ENCODE measurements around the gene TNFRSF11A. TPM values are rescaled to one million over a fixed set of nuclear protein-coding genes. Genes with fewer than 3 reads are reported as not detected.

The TNFRSF11A gene
- total RNA-seq (10 to 100 TPM in 3 of 7 donors, 1 to 10 TPM in 4; 1.5 to 11.8 (median 6.4) TPM), polyA plus RNA-seq (under 1 TPM; 0.29 to 0.57 (median 0.32) TPM)
- long read RNA-seq, donor 1 = 0 reads
- long read RNA-seq, donor 2, full-length matches to known transcripts = 1 of 1 reads
- long read RNA-seq, donor 2, partial matches to known transcripts = 0 of 1 reads
- long read RNA-seq, donor 2, other reads (novel, unspliced or antisense) = 0 of 1 reads

GRCh38 chr18:62324917-62325805 is at the start of gene TNFRSF11A:
TSS of gene TNFRSF11A (plus strand) at chr18:62325310. CDS start at chr18:62325353, 43 bp downstream.
- H3K4me1 ChIP-seq = peaks cover 17 to 59% (median 36%) of the 10 kb centered on the region in 6 donors
- H3K36me3 ChIP-seq = no peaks in the 10 kb centered on the region
- H3K27me3 ChIP-seq (replicated peaks in 1 of 7) = peaks cover 3 to 74% (median 44%) of the 10 kb centered on the region in 7 donors
- peak within 1 kb of the TSS; percentile 33 to 75 (median 51) for H3K4me3 ChIP-seq
- intact Hi-C loops (cut with DNase I; ENCODE audit: low total_unique reads) = no loop called here
- H3K27ac ChIP-seq = no peak within 1 kb of the TSS
- DNase-seq = peak; percentile 87
- TF ChIP-seq POLR2A (IDR thresholded peaks at IDR 0.05) (no peak), CTCF (IDR thresholded peaks at IDR 0.05 in 8 of 11, conservative IDR thresholded peaks at IDR 0.05 in 3 of 11) (peak in 7 of 11 experiments; percentile 9 to 58 (median 48)), POLR2AphosphoS5 (IDR thresholded peaks at IDR 0.05) (peak in 1 of 3 donors; percentile 11)
- WGBS, 5 donors = 1 to 8% (median 2%) methylated on average over 19 to 99 of the region's 99 CpGs
- H3K9me3 ChIP-seq = no peaks in the 10 kb centered on the region

GRCh38 chr18:62277045-62277444 is 48.1 kb upstream of the TNFRSF11A start:
- Histone ChIP-seq H3K27me3 (replicated peaks in 1 of 7) (no peaks in the 10 kb centered on the region), H3K4me1 (peaks cover 0 to 8% (median 0%) of the 10 kb centered on the region in 6 donors), H3K27ac (no peak overlapping the region), H3K4me3 (no peak overlapping the region), H3K9me3 (no peaks in the 10 kb centered on the region), H3K36me3 (peaks cover 0 to 85% (median 43%) of the 10 kb centered on the region in 6 donors)
- intact Hi-C loops (cut with DNase I; ENCODE audit: low total_unique reads) = no loop called here
- TF ChIP-seq CTCF (IDR thresholded peaks at IDR 0.05 in 8 of 11, conservative IDR thresholded peaks at IDR 0.05 in 3 of 11) = no peak
- no peak for TF ChIP-seq POLR2A (IDR thresholded peaks at IDR 0.05)
- TF ChIP-seq POLR2AphosphoS5 (IDR thresholded peaks at IDR 0.05) = no peak
- DNase-seq = no peak
- 73 to 96% (median 88%) methylated on average over 1 of the region's 1 CpG for WGBS, 5 donors

GRCh38 chr18:62279561-62279960 is 45.5 kb upstream of the TNFRSF11A start:
- DNase-seq = no peak
- Histone ChIP-seq H3K9me3 (no peaks in the 10 kb centered on the region), H3K4me3 (no peak overlapping the region), H3K36me3 (peaks cover 0 to 96% (median 44%) of the 10 kb centered on the region in 6 donors), H3K4me1 (peaks cover 0 to 8% (median 0%) of the 10 kb centered on the region in 6 donors), H3K27me3 (replicated peaks in 1 of 7) (no peaks in the 10 kb centered on the region), H3K27ac (no peak overlapping the region)
- intact Hi-C loops (cut with DNase I; ENCODE audit: low total_unique reads) = no loop called here
- 61 to 92% (median 79%) methylated on average over 5 of the region's 5 CpGs for WGBS, 5 donors
- TF ChIP-seq POLR2AphosphoS5 (IDR thresholded peaks at IDR 0.05) (no peak), CTCF (IDR thresholded peaks at IDR 0.05 in 8 of 11, conservative IDR thresholded peaks at IDR 0.05 in 3 of 11) (no peak), POLR2A (IDR thresholded peaks at IDR 0.05) (no peak)

GRCh38 chr18:62280058-62280457 is 45.1 kb upstream of the TNFRSF11A start:
- TF ChIP-seq CTCF (IDR thresholded peaks at IDR 0.05 in 8 of 11, conservative IDR thresholded peaks at IDR 0.05 in 3 of 11) = no peak
- TF ChIP-seq POLR2AphosphoS5 (IDR thresholded peaks at IDR 0.05) = no peak
- TF ChIP-seq POLR2A (IDR thresholded peaks at IDR 0.05) = no peak
- 86 to 99% (median 96%) methylated on average over 6 of the region's 6 CpGs for WGBS, 5 donors
- H3K27ac ChIP-seq = no peak overlapping the region
- intact Hi-C loops (cut with DNase I; ENCODE audit: low total_unique reads) = no loop called here
- no peak for DNase-seq
- no peak overlapping the region for H3K4me3 ChIP-seq
- no peaks in the 10 kb centered on the region for H3K9me3 ChIP-seq
- peaks cover 0 to 8% (median 0%) of the 10 kb centered on the region in 6 donors for H3K4me1 ChIP-seq
- peaks cover 0 to 96% (median 41%) of the 10 kb centered on the region in 6 donors for H3K36me3 ChIP-seq
- H3K27me3 ChIP-seq (replicated peaks in 1 of 7) = no peaks in the 10 kb centered on the region

Data from spleen (tissue), 13 donors.